Measurements from ENCODE around the gene EFCAB12.

DNA sequence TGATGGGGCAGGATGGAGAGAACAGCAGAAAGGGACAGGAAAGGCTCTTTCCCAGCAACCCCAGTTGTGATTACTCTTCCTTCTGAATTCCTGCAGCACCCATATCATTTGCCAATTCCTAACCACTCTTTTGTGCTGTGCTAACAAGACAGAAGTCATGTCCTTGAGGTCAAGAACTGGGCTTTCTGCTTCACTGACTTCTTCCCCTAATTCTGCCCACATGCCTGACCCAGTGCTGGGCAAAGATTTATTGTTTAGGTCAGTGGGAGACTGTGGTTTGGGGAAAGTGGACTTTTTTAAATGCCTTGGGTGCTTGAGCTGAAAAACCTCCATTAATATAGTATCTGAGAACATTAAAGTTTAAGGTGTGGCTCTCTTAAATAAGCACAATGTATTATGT is 4.2 kb upstream of the EFCAB12 start:
- TF ChIP-seq ARNT (IDR thresholded peaks at IDR 0.05) (no peak), BHLHE40 (IDR thresholded peaks at IDR 0.05; ENCODE audit: borderline replicate concordance) (no peak), CTBP1 (IDR thresholded peaks at IDR 0.05; ENCODE audit: borderline replicate concordance) (no peak), ELF4 (IDR thresholded peaks at IDR 0.05) (no peak)

Data from HEK293T (cell line).